Activated CD4-positive, alpha-beta memory T cell treated with anti-CD3 and anti-CD28 coated beads for 36 hours (primary cell): ENCODE measurements around the gene METTL15. TPM values are rescaled to one million over a fixed set of nuclear protein-coding genes. Genes with fewer than 3 reads are reported as not detected.
"Not testable (repeated sequence)": the region's sequence is repeated elsewhere in the genome, so short reads cannot be mapped to it uniquely, and the experiment has no call there.

Experiments
- CTCF ChIA-PET: fragments of 350-600 bp; sonication (Branson Sonifier 250); formaldehyde crosslinking; loops from one replicate; lab custom pipeline; 2021; ENCODE audit warnings: antibody characterized with exemption, inconsistent platforms; lab: Charles Lee
- POLR2A ChIA-PET: fragments of 350-600 bp; sonication (Branson Sonifier 250); formaldehyde crosslinking; loops from one replicate; lab custom pipeline; 2021; ENCODE audit warnings: antibody characterized with exemption; lab: Charles Lee
- DNase-seq: peaks from one replicate; pipeline ENCODE4 v3.0.0-alpha.2; 2020
- H3K27ac Mint-ChIP-seq: one replicate; pipeline ENCODE4 v1.8.0; 2021; ENCODE audit warnings: mixed read lengths
- H3K27me3 Mint-ChIP-seq: one replicate; pipeline ENCODE4 v1.8.0; 2021; ENCODE audit warnings: mixed read lengths
- H3K36me3 Mint-ChIP-seq: one replicate; pipeline ENCODE4 v1.8.0; 2021; ENCODE audit warnings: mixed read lengths
- H3K4me1 Mint-ChIP-seq: one replicate; pipeline ENCODE4 v1.8.0; 2021; ENCODE audit warnings: low read depth, mixed read lengths
- H3K4me3 Mint-ChIP-seq: one replicate; pipeline ENCODE4 v1.8.0; 2021; ENCODE audit warnings: mild to moderate bottlenecking, mixed read lengths
- H3K9me3 Mint-ChIP-seq: one replicate; pipeline ENCODE4 v1.8.0; 2021; ENCODE audit warnings: mixed read lengths
- intact Hi-C: fragments of 100-400 bp; cut with micrococcal nuclease; formaldehyde crosslinking; loops from one replicate; pipeline ENCODE4 v1.15.1; 2023
- total RNA-seq, 2 experiments: library from RNA; stranded (reverse); gene quantifications; one replicate each; pipeline ENCODE4 v1.2.3, GENCODE V29; 2021

METTL15 gene
- total RNA-seq, 2 experiments from 2014 or later = 18.0 to 19.7 TPM

DNA sequence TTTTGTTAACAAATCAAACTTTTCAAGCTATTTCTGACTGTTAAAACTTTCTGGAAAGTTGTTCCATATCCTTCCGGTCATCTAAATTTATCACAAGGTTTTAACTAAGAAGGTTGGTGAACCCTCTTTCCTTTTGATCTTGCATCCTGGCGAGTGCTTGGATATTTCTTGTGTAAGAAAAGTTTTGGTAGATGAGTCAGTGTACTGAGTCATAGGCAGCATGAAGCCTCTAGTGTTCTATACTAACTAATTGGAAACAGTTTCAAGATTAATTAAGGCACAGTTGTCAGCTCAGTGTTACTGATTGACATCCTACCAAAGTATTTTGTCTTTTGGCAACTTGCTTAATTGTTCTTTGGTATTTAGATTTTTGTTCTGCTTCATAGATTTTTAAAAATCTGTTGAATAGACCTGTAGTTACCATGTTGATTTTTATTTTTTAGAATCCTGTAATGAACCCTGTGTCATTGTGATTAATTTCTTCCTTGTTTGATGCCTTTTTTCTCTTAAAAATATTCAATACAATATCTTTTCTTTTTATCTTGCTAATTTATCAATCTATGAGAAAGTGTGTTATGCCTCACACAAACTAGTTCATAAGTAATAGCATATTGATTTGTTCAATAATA, 38.0 kb downstream of the METTL15 start:
- Mint-ChIP-seq H3K4me1 (peaks cover 2% of the 10 kb centered on the region), H3K9me3 (peaks cover under 1% of the 10 kb centered on the region), H3K27ac (no peak overlapping the region), H3K36me3 (peaks cover 8% of the 10 kb centered on the region), H3K4me3 (no peak overlapping the region), H3K27me3 (no peaks in the 10 kb centered on the region)
- no peak for DNase-seq
- ChIA-PET CTCF (no interaction called here), POLR2A (no interaction called here)
- intact Hi-C loops = no loop called here

DNA sequence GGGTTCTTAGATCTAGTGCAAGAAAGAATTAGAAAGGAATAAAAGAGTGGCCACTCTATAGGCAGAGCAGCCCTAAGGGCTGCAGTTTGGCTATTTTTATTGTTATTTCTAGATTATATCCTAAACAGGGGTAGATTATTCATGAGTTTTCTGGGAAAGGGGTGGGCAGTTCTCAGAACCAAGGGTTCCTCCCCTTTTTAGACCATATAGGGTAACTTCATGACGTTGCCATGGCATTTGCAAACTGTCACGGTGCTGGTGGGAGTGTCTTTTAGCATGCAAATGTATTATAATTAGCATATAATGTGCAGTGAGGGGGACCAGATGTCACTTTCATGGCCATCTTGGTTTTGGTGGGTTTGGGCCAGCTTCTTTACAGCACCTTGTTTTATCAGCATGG, 44.6 kb downstream of the METTL15 start:
- DNase-seq = no peak
- peaks cover 19% of the 10 kb centered on the region for H3K36me3 Mint-ChIP-seq
- no peak overlapping the region for H3K4me3 Mint-ChIP-seq
- H3K4me1 Mint-ChIP-seq = no peaks in the 10 kb centered on the region
- POLR2A ChIA-PET = no interaction called here
- H3K27me3 Mint-ChIP-seq = no peaks in the 10 kb centered on the region
- CTCF ChIA-PET = no interaction called here
- intact Hi-C loops = no loop called here
- H3K27ac Mint-ChIP-seq = no peak overlapping the region
- no peaks in the 10 kb centered on the region for H3K9me3 Mint-ChIP-seq

- CTCF ChIA-PET = no interaction called here
- H3K9me3 Mint-ChIP-seq = no peaks in the 10 kb centered on the region
- H3K36me3 Mint-ChIP-seq = peaks cover 25% of the 10 kb centered on the region
- intact Hi-C loops = no loop called here
- no peak for DNase-seq
- no peaks in the 10 kb centered on the region for H3K4me1 Mint-ChIP-seq
- H3K27me3 Mint-ChIP-seq = no peaks in the 10 kb centered on the region
- H3K27ac Mint-ChIP-seq = no peak overlapping the region
- H3K4me3 Mint-ChIP-seq = no peak overlapping the region
- POLR2A ChIA-PET = no interaction called here
These were observed 45.4 kb downstream of the METTL15 start for GRCh38 chr11:28153586-28153985.

DNA sequence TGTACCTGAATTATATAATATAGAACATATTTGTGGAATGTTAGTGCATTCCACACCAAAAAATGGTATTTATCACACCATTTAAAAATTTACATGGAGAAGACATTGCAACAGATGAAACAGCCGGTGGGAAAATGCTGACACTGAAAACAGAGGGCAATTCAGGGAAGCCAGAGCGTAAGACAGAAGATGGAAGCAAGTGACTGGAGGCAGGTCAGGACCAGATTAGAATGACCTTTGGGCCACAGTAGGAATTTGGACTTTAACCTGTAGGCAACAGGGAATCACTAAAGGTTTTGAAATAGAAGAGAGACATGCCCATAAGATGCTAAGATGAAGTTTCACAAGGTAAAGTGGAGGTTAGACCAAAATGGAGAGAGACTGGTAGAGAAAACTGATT, 60.5 kb downstream of the METTL15 start:
- peaks cover 9% of the 10 kb centered on the region for H3K4me1 Mint-ChIP-seq
- H3K36me3 Mint-ChIP-seq = peaks cover 16% of the 10 kb centered on the region
- no peak for DNase-seq
- H3K4me3 Mint-ChIP-seq = no peak overlapping the region
- ChIA-PET POLR2A (no interaction called here), CTCF (no interaction called here)
- intact Hi-C loops = no loop called here
- H3K9me3 Mint-ChIP-seq = peaks cover 2% of the 10 kb centered on the region
- H3K27ac Mint-ChIP-seq = no peak overlapping the region
- H3K27me3 Mint-ChIP-seq = no peaks in the 10 kb centered on the region

GRCh38 chr11:28169816-28170215, 61.6 kb downstream of the METTL15 start:
- intact Hi-C loops = no loop called here
- peaks cover 9% of the 10 kb centered on the region for H3K4me1 Mint-ChIP-seq
- POLR2A ChIA-PET = no interaction called here
- CTCF ChIA-PET = no interaction called here
- peaks cover 21% of the 10 kb centered on the region for H3K36me3 Mint-ChIP-seq
- H3K27me3 Mint-ChIP-seq = no peaks in the 10 kb centered on the region
- peaks cover 4% of the 10 kb centered on the region for H3K9me3 Mint-ChIP-seq
- H3K4me3 Mint-ChIP-seq = no peak overlapping the region
- no peak for DNase-seq
- no peak overlapping the region for H3K27ac Mint-ChIP-seq

DNA sequence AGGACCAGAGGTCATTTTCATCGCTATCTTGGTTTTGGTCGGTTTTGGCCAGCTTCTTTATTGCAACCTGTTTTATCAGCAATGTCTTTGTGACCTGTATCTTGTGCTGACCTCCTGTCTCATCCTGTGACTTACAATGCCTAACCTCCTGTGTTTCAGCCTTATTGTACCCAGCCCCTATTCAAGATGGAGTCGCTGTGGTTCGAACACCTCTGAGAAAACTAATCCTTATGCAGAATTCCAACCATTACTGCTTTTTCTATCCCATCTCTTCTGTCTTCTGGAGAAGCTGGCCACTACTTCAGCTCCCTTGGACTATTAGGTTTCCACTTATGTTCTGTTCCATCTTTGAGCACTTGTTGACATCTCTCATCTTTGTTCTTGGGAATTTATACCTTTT, 62.6 kb downstream of the METTL15 start:
- Mint-ChIP-seq H3K4me1 (peaks cover 9% of the 10 kb centered on the region), H3K9me3 (peaks cover 4% of the 10 kb centered on the region), H3K27ac (no peak overlapping the region), H3K4me3 (no peak overlapping the region), H3K27me3 (no peaks in the 10 kb centered on the region), H3K36me3 (peaks cover 26% of the 10 kb centered on the region)
- no peak for DNase-seq
- ChIA-PET CTCF (no interaction called here), POLR2A (no interaction called here)
- intact Hi-C loops = no loop called here

DNA sequence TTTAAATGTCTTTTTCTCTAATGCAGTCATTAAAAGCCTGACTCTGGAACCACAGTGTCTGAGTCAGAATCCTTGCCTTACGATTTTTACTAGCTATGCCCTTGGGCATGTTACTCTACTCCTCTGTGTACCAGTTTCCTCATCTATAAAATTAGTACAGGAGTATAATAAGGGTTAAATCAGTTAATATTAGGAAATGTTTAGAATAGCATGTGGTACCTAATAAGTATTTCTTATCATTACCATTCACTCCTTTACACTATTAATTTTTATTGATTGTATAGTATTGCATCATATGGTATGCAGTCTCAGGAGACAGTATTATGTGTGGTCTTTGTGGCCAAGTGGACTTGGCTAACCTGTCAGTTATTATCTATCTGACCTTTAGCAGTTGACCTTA, 68.2 kb downstream of the METTL15 start:
- CTCF ChIA-PET = no interaction called here
- H3K36me3 Mint-ChIP-seq = peaks cover 28% of the 10 kb centered on the region
- POLR2A ChIA-PET = no interaction called here
- no peaks in the 10 kb centered on the region for H3K27me3 Mint-ChIP-seq
- H3K27ac Mint-ChIP-seq = no peak overlapping the region
- H3K9me3 Mint-ChIP-seq = peaks cover 6% of the 10 kb centered on the region
- H3K4me1 Mint-ChIP-seq = no peaks in the 10 kb centered on the region
- intact Hi-C loops = no loop called here
- DNase-seq = no peak
- H3K4me3 Mint-ChIP-seq = no peak overlapping the region

DNA sequence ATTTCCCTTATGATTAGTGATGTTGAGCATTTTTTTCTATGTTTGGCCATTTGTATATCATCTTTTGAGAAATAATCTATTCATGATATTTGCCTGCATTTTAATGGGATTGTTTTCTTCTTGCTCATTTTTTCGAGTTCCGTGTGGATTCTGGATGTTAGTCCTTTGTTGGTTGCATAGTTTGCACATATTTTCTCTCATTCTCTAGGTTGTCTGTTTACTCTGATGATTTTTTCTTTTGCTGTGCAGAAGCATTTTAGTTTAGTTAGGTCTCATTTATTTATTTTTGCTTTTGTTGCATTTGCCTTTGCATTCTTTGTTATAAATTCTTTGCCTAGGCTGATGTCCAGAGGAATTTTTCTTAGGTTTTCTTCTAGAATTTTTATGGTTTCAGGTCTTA, 87.3 kb downstream of the METTL15 start:
- H3K27me3 Mint-ChIP-seq = no peaks in the 10 kb centered on the region
- peaks cover 11% of the 10 kb centered on the region for H3K9me3 Mint-ChIP-seq
- H3K36me3 Mint-ChIP-seq = peaks cover 37% of the 10 kb centered on the region
- DNase-seq = no peak
- no peak overlapping the region for H3K27ac Mint-ChIP-seq
- intact Hi-C loops = no loop called here
- ChIA-PET CTCF (no interaction called here), POLR2A (no interaction called here)
- no peaks in the 10 kb centered on the region for H3K4me1 Mint-ChIP-seq
- no peak overlapping the region for H3K4me3 Mint-ChIP-seq

- Mint-ChIP-seq H3K27ac (no peak overlapping the region), H3K27me3 (no peaks in the 10 kb centered on the region), H3K4me3 (no peak overlapping the region), H3K36me3 (peaks cover 37% of the 10 kb centered on the region), H3K9me3 (peaks cover 2% of the 10 kb centered on the region), H3K4me1 (no peaks in the 10 kb centered on the region)
- intact Hi-C loops = no loop called here
- POLR2A ChIA-PET = no interaction called here
- CTCF ChIA-PET = no interaction called here
- DNase-seq = no peak
These were observed 101.7 kb downstream of the METTL15 start for GRCh38 chr11:28209906-28210305.

DNA sequence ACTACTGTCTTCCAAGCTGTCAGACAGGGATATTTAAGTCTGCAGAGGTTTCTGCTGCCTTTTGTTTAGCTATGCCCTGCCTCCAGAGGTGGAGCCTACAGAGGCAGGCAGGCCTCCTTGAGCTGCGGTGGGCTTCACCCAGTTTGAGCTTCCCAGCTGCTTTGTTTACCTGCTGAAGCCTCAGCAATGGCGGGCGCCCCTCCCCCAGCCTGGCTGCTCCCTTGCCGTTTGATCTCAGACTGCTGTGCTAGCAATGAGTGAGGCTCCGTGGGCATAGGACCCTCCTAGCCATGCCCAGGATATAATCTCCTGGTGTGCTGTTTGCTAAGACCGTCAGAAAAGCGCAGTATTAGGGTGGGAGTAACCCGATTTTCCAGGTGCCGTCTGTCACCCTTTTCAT, 113.9 kb downstream of the METTL15 start:
- peaks cover 33% of the 10 kb centered on the region for H3K36me3 Mint-ChIP-seq
- CTCF ChIA-PET, DNase-seq, H3K4me3 Mint-ChIP-seq, H3K27me3 Mint-ChIP-seq, intact Hi-C loops, H3K9me3 Mint-ChIP-seq, H3K4me1 Mint-ChIP-seq, POLR2A ChIA-PET, H3K27ac Mint-ChIP-seq: not testable (repeated sequence)

DNA sequence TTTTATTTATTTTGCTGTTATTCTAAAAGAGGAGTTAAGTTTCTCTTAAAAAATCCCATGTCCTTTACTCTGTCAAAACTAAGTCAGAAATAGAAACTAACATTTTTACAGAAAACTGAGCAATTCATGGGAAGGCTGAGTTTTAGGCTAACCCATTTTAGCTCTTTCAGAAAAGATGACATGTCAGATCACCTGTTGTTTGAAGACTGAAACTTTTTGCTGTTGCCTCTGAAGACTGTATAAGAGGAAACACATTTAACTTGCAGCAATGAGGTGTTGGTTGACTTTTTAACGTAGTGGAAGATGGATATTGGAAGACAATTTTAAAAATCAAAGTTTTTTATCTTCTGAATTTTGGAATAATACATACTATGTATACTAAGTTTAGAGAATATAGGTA, 115.4 kb downstream of the METTL15 start:
- H3K36me3 Mint-ChIP-seq = peaks cover 28% of the 10 kb centered on the region
- peaks cover 9% of the 10 kb centered on the region for H3K4me1 Mint-ChIP-seq
- no peak overlapping the region for H3K27ac Mint-ChIP-seq
- H3K9me3 Mint-ChIP-seq = peaks cover 6% of the 10 kb centered on the region
- no peak overlapping the region for H3K4me3 Mint-ChIP-seq
- no peak for DNase-seq
- intact Hi-C loops = no loop called here
- CTCF ChIA-PET = no interaction called here
- H3K27me3 Mint-ChIP-seq = no peaks in the 10 kb centered on the region
- POLR2A ChIA-PET = no interaction called here

- ChIA-PET CTCF (no interaction called here), POLR2A (no interaction called here)
- Mint-ChIP-seq H3K36me3 (peaks cover 30% of the 10 kb centered on the region), H3K4me1 (peaks cover 9% of the 10 kb centered on the region), H3K4me3 (no peak overlapping the region), H3K27ac (no peak overlapping the region), H3K27me3 (no peaks in the 10 kb centered on the region), H3K9me3 (peaks cover 5% of the 10 kb centered on the region)
- intact Hi-C loops = no loop called here
- no peak for DNase-seq
These were observed 115.8 kb downstream of the METTL15 start for GRCh38 chr11:28223994-28224393.

- Mint-ChIP-seq H3K27ac (no peak overlapping the region), H3K4me3 (no peak overlapping the region), H3K4me1 (peaks cover 6% of the 10 kb centered on the region), H3K36me3 (peaks cover 19% of the 10 kb centered on the region), H3K27me3 (no peaks in the 10 kb centered on the region), H3K9me3 (no peaks in the 10 kb centered on the region)
- DNase-seq = no peak
- CTCF ChIA-PET = interaction anchor here (0.6 kb wide), 1 partner anchor 528 kb away, joined by 3 read pairs; no protein-coding TSS in a partner anchor
- POLR2A ChIA-PET = no interaction called here
- intact Hi-C loops = no loop called here
These were observed 119.3 kb downstream of the METTL15 start for GRCh38 chr11:28227460-28227859.
